Measurements from ENCODE around the gene ROR2. TPM values are rescaled to one million over a fixed set of nuclear protein-coding genes. Genes with fewer than 3 reads are reported as not detected.

ROR2 gene
- total and polyA plus RNA-seq, 2 donors (not counting 3 experiments of a cell fraction or from before 2014, with no cell fraction given), result not detected

DNA sequence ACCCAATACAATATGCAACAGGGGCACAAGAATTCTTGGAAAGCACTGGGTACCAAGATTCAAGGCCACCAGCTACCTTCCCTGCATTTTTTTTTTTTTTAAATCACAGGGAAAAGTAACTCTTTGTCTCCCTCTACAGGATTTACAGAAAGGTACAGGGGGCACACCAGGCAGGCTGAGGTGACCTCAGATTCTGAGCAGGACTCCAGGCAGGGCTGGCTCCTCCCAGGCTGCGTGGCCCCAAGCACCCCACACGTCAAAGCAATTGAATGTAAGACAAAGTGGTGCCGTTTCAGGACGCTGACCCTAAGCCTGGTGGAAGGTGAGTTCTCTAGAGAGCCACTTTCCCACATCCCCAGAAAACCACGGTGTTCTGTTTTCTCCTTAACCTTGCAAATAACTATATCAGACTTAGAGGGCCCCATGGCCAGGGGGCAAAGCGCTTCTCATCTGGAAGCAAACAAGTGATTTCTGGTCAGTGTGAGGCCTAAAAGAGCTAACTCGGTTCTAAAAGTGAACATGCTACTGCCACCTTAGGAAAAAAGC is 222.6 kb downstream of the ROR2 start:
- Histone ChIP-seq H3K27me3 (ENCODE audit: control insufficient read depth in 2 of 2, insufficient read depth in 2 of 2, low read length in 2 of 2) (no peaks in the 10 kb centered on the region), H2AFZ (ENCODE audit: low read depth, low read length) (no peak overlapping the region), H4K20me1 (replicated peaks; ENCODE audit: control insufficient read depth, extremely low read depth, insufficient read depth, low read length) (no peaks in the 10 kb centered on the region), H3K4me2 (ENCODE audit: insufficient read depth, low read length) (no peak overlapping the region), H3K36me3 (ENCODE audit: control insufficient read depth in 2 of 2, extremely low read depth in 1 of 2, insufficient read depth in 2 of 2, low read length in 2 of 2) (no peaks in the 10 kb centered on the region), H3K9ac (replicated peaks; ENCODE audit: extremely low read depth, insufficient read depth, low read length) (no peak overlapping the region), H3K79me2 (ENCODE audit: control insufficient read depth, insufficient read depth, low read length) (no peaks in the 10 kb centered on the region), H3K4me3 (replicated peaks in 1 of 3; ENCODE audit: insufficient read depth in 1 of 3, low read depth in 1 of 3, low read length in 3 of 3) (no peak overlapping the region), H3K4me1 (ENCODE audit: control insufficient read depth, extremely low read depth, insufficient read depth, low read length) (no peaks in the 10 kb centered on the region), H3K9me1 (replicated peaks; ENCODE audit: control insufficient read depth, extremely low read depth, insufficient read depth, low read length) (no peaks in the 10 kb centered on the region), H3K9me3 (replicated peaks; ENCODE audit: control insufficient read depth, insufficient read depth, low read length) (no peaks in the 10 kb centered on the region), H3K27ac (ENCODE audit: insufficient read depth, low read depth, low read length) (no peak overlapping the region)
- CTCF ChIA-PET, result interaction anchor here (0.6 to 4.4 kb wide), 34 partner anchors 8 to 836 kb away, joined by 3 to 187 read pairs (median 4); partner anchors contain the start of genes NFIL3 and ROR2
- TF ChIP-seq POLR2AphosphoS5 (IDR thresholded peaks at IDR 0.05; ENCODE audit: insufficient read depth, low read depth, low read length) (no peak), CTCF (IDR thresholded peaks at IDR 0.05; ENCODE audit: extremely low read depth in 1 of 2, insufficient read depth in 1 of 2, low read depth in 1 of 2, low read length in 2 of 2) (peak; percentile 62 to 64), GATA2 (IDR thresholded peaks at IDR 0.05; ENCODE audit: insufficient read depth, insufficient read length, low read depth, low read length) (no peak), JUN (IDR thresholded peaks at IDR 0.05; ENCODE audit: borderline replicate concordance, insufficient read depth, insufficient read length, low read depth) (no peak), MYC (IDR thresholded peaks at IDR 0.05; ENCODE audit: low read depth, low read length) (no peak), FOS (IDR thresholded peaks at IDR 0.05; ENCODE audit: borderline replicate concordance, insufficient read depth, low read length) (no peak), MAX (IDR thresholded peaks at IDR 0.05; ENCODE audit: insufficient read depth, insufficient read length) (no peak), EZH2 (IDR thresholded peaks at IDR 0.05; ENCODE audit: borderline replicate concordance, low read depth, low read length, severe bottlenecking) (no peak)
- DNase-seq (ENCODE audit: low read depth, low spot score) (peak; percentile 50), FAIRE-seq (peak; percentile 78)
- POLR2A ChIA-PET, result no interaction called here
- intact Hi-C loops (cut with micrococcal nuclease) (loop anchor here (1.0 to 5.0 kb wide), 5 partner anchors 67 to 812 kb away; no protein-coding TSS in a partner anchor), dilution Hi-C loops (cut with MboI; ENCODE audit: extremely low pct_ligation_motif_present, low sequenced_read_pairs) (no loop called here)
- no TSS peak for BruUV-seq (replicated peaks)

All from endothelial cell of umbilical vein (primary cell).